Lower lobe of right lung (tissue), 2 donors: ENCODE results near the gene ZNF473. TPM values are rescaled to one million over a fixed set of nuclear protein-coding genes. Genes with fewer than 3 reads are reported as not detected.

Source experiments
- ATAC-seq, 2 donors: fragments of 200-7000 bp; cut with Tn5 transposase; one replicate each; pipeline ENCODE4 v1.9.1; 2020 to 2022; ENCODE audit warnings: mild to moderate bottlenecking in 2 of 2, moderate library complexity in 2 of 2
- DNase-seq: peaks from one replicate; pipeline ENCODE4 v3.0.0-alpha.2; 2020
- H3K27ac ChIP-seq: fragments of 200-600 bp; one replicate; pipeline ENCODE4 v1.8.0; 2022
- H3K27me3 ChIP-seq: fragments of 200-600 bp; one replicate; pipeline ENCODE4 v1.8.0; 2022; ENCODE audit warnings: low read depth
- H3K36me3 ChIP-seq: fragments of 200-600 bp; one replicate; pipeline ENCODE4 v1.8.0; 2022; ENCODE audit warnings: mild to moderate bottlenecking
- H3K4me1 ChIP-seq: fragments of 200-600 bp; one replicate; pipeline ENCODE4 v1.8.0; 2022
- H3K4me3 ChIP-seq: fragments of 200-600 bp; one replicate; pipeline ENCODE4 v1.8.0; 2022; ENCODE audit warnings: mild to moderate bottlenecking
- H3K9me3 ChIP-seq: fragments of 200-600 bp; one replicate; pipeline ENCODE4 v1.8.0; 2022
- CTCF ChIP-seq: fragments of 200-600 bp; IDR thresholded peaks from one replicate; pipeline ENCODE4 v1.8.0; 2022; ENCODE audit warnings: antibody characterized with exemption, mild to moderate bottlenecking
- intact Hi-C: fragments of 100-400 bp; cut with DNase I; formaldehyde crosslinking; loops from one replicate; pipeline ENCODE4 v1.11.0; 2022
- total RNA-seq: library from RNA; stranded (reverse); fragmentation: NEBNext Ultra II Directional; extraction: Animal tissue kit (Norgen Biotek cat#: 25700); gene quantifications from one replicate; pipeline ENCODE4 v1.2.1, GENCODE V29; 2021
- donor health status: DM: no; HTN: yes; CAD: no; lungs with severe emphysema.

ZNF473 gene
- total RNA-seq, 1 donor from 2014 or later = 6.8 TPM

DNA sequence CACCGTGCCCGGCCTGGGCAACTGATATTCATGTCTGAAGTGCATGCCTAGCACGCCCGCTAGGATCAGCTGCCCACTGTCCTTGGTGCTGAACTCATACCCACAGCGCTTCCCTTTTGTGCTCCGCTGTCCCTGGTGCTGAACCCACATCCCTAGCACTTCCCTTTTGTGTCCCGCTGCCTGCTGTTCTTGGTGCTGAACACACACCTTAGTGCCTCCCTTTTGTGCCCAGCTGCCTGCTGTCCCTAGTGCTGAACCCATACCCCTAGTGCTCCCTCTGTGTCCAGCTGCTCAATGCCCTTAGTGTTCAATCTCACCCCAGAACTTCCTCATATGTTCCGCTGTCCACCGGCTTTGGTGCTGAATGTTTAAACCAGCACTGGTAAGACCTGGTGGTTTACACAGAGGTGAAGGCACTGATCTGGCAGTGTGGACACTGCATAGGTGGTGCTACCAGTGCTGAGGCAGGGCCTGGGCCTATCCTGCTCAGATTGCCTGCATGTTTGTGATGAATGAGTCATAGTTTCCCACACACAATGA lies 38.6 kb upstream of the ZNF473 start:
- intact Hi-C loops = no loop called here
- ATAC-seq = peak; percentile 85 to 93
- no peak for TF ChIP-seq CTCF
- H3K9me3 ChIP-seq = no peaks in the 10 kb centered on the region
- no peak overlapping the region for H3K27ac ChIP-seq
- DNase-seq = peak; percentile 89
- H3K36me3 ChIP-seq = peaks cover 84% of the 10 kb centered on the region
- H3K4me1 ChIP-seq = no peaks in the 10 kb centered on the region
- H3K27me3 ChIP-seq = no peaks in the 10 kb centered on the region
- H3K4me3 ChIP-seq = no peak overlapping the region

GRCh38 chr19:49988007-49988406 lies 37.8 kb upstream of the ZNF473 start:
- ATAC-seq (no peak), DNase-seq (no peak)
- Histone ChIP-seq H3K9me3 (no peaks in the 10 kb centered on the region), H3K4me3 (no peak overlapping the region), H3K27me3 (no peaks in the 10 kb centered on the region), H3K36me3 (peaks cover 90% of the 10 kb centered on the region), H3K27ac (no peak overlapping the region), H3K4me1 (no peaks in the 10 kb centered on the region)
- intact Hi-C loops = no loop called here
- TF ChIP-seq CTCF = no peak

- no peak overlapping the region for H3K4me3 ChIP-seq
- no peaks in the 10 kb centered on the region for H3K27me3 ChIP-seq
- ATAC-seq (no peak), DNase-seq (no peak)
- intact Hi-C loops = no loop called here
- H3K27ac ChIP-seq = no peak overlapping the region
- H3K4me1 ChIP-seq = no peaks in the 10 kb centered on the region
- no peaks in the 10 kb centered on the region for H3K9me3 ChIP-seq
- TF ChIP-seq CTCF = no peak
- peaks cover 91% of the 10 kb centered on the region for H3K36me3 ChIP-seq
These were observed 37.4 kb upstream of the ZNF473 start for GRCh38 chr19:49988433-49988832.

DNA sequence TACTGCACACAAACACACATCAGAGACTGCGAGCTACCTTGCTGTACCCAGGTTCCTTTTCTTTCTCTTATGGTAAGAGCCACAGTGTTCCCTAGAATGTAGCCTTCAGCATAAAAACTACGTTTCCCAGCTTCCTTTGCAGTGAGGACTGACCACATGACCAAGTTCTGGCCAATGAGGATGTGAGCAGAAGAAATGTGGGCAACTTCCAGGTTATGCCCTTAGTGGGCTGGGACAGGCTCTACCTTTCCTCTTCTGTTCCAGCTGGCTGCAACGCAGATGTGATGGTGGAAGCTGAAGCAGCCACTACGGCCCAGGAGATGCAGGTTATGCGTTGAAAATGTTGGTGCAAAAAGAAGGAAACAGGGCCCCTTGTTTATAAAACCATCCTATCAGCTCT lies 28.1 kb upstream of the ZNF473 start:
- Histone ChIP-seq H3K4me1 (no peaks in the 10 kb centered on the region), H3K27me3 (no peaks in the 10 kb centered on the region), H3K9me3 (no peaks in the 10 kb centered on the region), H3K4me3 (no peak overlapping the region), H3K36me3 (peaks cover 100% of the 10 kb centered on the region), H3K27ac (no peak overlapping the region)
- intact Hi-C loops = no loop called here
- ATAC-seq = peak in 1 of 2 donors; percentile 51
- TF ChIP-seq CTCF = no peak
- DNase-seq = no peak

- intact Hi-C loops = no loop called here
- H3K9me3 ChIP-seq = no peaks in the 10 kb centered on the region
- no peak overlapping the region for H3K27ac ChIP-seq
- DNase-seq (no peak), ATAC-seq (no peak)
- no peak for TF ChIP-seq CTCF
- peaks cover 100% of the 10 kb centered on the region for H3K36me3 ChIP-seq
- peaks cover 10% of the 10 kb centered on the region for H3K4me1 ChIP-seq
- no peak overlapping the region for H3K4me3 ChIP-seq
- no peaks in the 10 kb centered on the region for H3K27me3 ChIP-seq
These were observed 26.3 kb upstream of the ZNF473 start for GRCh38 chr19:49999371-50000010.
